Upper lobe of left lung (tissue), 4 donors: ENCODE measurements around the gene ZNF44.

Experiments used
- EP300 ChIP-seq, 4 donors: sonication (generic); formaldehyde crosslinking; IDR thresholded peaks; one replicate each; pipeline ENCODE4 v1.5.1; 2017; ENCODE audit warnings: antibody characterized with exemption in 4 of 4, control low read depth in 2 of 4
- POLR2AphosphoS5 ChIP-seq, 2 donors: sonication (generic); formaldehyde crosslinking; IDR thresholded peaks; one replicate each; pipeline ENCODE4 v1.5.1; 2017; ENCODE audit warnings: antibody characterized with exemption in 2 of 2
- TF ChIP-seq, protein P1 (sequence below), 6 experiments: fragments of 450-650 bp in 4 of 6; fragments of 200-600 bp in 2 of 6; sonication (generic) in 2 of 6; IDR thresholded peaks; one replicate each; pipeline ENCODE4 v1.5.1; 2016 to 2019; ENCODE audit warnings: antibody characterized with exemption in 6 of 6

GRCh38 chr19:12265921-12266704, 28.6 kb downstream of the ZNF44 start:
- TF ChIP-seq, protein P1, sequence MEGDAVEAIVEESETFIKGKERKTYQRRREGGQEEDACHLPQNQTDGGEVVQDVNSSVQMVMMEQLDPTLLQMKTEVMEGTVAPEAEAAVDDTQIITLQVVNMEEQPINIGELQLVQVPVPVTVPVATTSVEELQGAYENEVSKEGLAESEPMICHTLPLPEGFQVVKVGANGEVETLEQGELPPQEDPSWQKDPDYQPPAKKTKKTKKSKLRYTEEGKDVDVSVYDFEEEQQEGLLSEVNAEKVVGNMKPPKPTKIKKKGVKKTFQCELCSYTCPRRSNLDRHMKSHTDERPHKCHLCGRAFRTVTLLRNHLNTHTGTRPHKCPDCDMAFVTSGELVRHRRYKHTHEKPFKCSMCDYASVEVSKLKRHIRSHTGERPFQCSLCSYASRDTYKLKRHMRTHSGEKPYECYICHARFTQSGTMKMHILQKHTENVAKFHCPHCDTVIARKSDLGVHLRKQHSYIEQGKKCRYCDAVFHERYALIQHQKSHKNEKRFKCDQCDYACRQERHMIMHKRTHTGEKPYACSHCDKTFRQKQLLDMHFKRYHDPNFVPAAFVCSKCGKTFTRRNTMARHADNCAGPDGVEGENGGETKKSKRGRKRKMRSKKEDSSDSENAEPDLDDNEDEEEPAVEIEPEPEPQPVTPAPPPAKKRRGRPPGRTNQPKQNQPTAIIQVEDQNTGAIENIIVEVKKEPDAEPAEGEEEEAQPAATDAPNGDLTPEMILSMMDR (IDR thresholded peaks at IDR 0.05): no peak
- TF ChIP-seq POLR2AphosphoS5 (IDR thresholded peaks at IDR 0.05) (no peak), EP300 (IDR thresholded peaks at IDR 0.05) (no peak)
